ACHN (cell line): ENCODE results near the gene CNTNAP2.
A peak's percentile ranks its signal among the peaks of the same experiment; 100 is the strongest.
"Not testable (repeated sequence)": the region's sequence is repeated elsewhere in the genome, so short reads cannot be mapped to it uniquely, and the experiment has no call there.

ENCODE experiments used
- DNase-seq: peaks from one replicate; pipeline ENCODE4 v3.0.0-alpha.2; 2015
- in situ Hi-C: cut with HindIII; loops from 2 replicates; pipeline ENCODE4 v1.10.0; 2017; ENCODE audit warnings: low sequenced_read_pairs, low pct_ligation_motif_present, low pct_unique_long_range_greater_than_20kb

CNTNAP2 gene

GRCh38 chr7:147700702-147701101, 1584.1 kb downstream of the CNTNAP2 start:
- in situ Hi-C loops = no loop called here
- no peak for DNase-seq

GRCh38 chr7:147707926-147708325, 1591.3 kb downstream of the CNTNAP2 start:
- in situ Hi-C loops = no loop called here
- no peak for DNase-seq

GRCh38 chr7:147708871-147709270, 1592.3 kb downstream of the CNTNAP2 start:
- in situ Hi-C loops = no loop called here
- DNase-seq = no peak

- in situ Hi-C loops = no loop called here
- no peak for DNase-seq
Measured at GRCh38 chr7:147711447-147711846, 1594.8 kb downstream of the CNTNAP2 start.

- no peak for DNase-seq
- in situ Hi-C loops = no loop called here
Measured at GRCh38 chr7:147721962-147722830, 1605.6 kb downstream of the CNTNAP2 start.

- in situ Hi-C loops = no loop called here
- DNase-seq = no peak
Measured at GRCh38 chr7:147723536-147723935, 1606.9 kb downstream of the CNTNAP2 start.

GRCh38 chr7:147731311-147731710, 1614.7 kb downstream of the CNTNAP2 start:
- in situ Hi-C loops = no loop called here
- DNase-seq = no peak

GRCh38 chr7:147737559-147738214, 1621.1 kb downstream of the CNTNAP2 start:
- DNase-seq, in situ Hi-C loops: not testable (repeated sequence)

GRCh38 chr7:147742301-147742700, 1625.7 kb downstream of the CNTNAP2 start:
- in situ Hi-C loops = no loop called here
- peak; percentile 19 for DNase-seq

GRCh38 chr7:147756300-147756699, 1639.7 kb downstream of the CNTNAP2 start:
- no peak for DNase-seq
- in situ Hi-C loops = no loop called here

GRCh38 chr7:147759327-147759943, 1642.8 kb downstream of the CNTNAP2 start:
- DNase-seq = no peak

GRCh38 chr7:147765301-147765700, 1648.7 kb downstream of the CNTNAP2 start:
- in situ Hi-C loops = no loop called here
- DNase-seq = no peak

More at GRCh38 chr7:147759327-147759943, 1642.8 kb downstream of the CNTNAP2 start:
- in situ Hi-C loops = no loop called here

GRCh38 chr7:147771344-147771743, 1654.7 kb downstream of the CNTNAP2 start:
- DNase-seq = no peak
- in situ Hi-C loops = no loop called here

GRCh38 chr7:147774461-147774860, 1657.9 kb downstream of the CNTNAP2 start:
- in situ Hi-C loops = no loop called here
- DNase-seq = no peak

- in situ Hi-C loops = no loop called here
- DNase-seq = no peak
Measured at GRCh38 chr7:147775516-147776284, 1659.1 kb downstream of the CNTNAP2 start.

- in situ Hi-C loops = no loop called here
- no peak for DNase-seq
Measured at GRCh38 chr7:147777309-147777708, 1660.7 kb downstream of the CNTNAP2 start.

- in situ Hi-C loops = no loop called here
- DNase-seq = no peak
Measured at GRCh38 chr7:147779949-147780348, 1663.3 kb downstream of the CNTNAP2 start.

GRCh38 chr7:147796581-147796980, 1680.0 kb downstream of the CNTNAP2 start:
- in situ Hi-C loops = no loop called here
- DNase-seq = no peak

GRCh38 chr7:147798001-147798400, 1681.4 kb downstream of the CNTNAP2 start:
- DNase-seq = no peak
- in situ Hi-C loops = no loop called here
